Astrocyte of the cerebellum (primary cell): Measurements from ENCODE around the gene TUBGCP3.

Experiments used
- DNase-seq: peaks from one replicate; pipeline ENCODE4 v3.0.0-alpha.2; 2011; ENCODE audit warnings: low read depth
- H3K4me3 ChIP-seq: 2 replicates; pipeline ENCODE4 v1.5.1; 2011; ENCODE audit warnings: mild to moderate bottlenecking, low read depth, low read length, moderate library complexity
- CTCF ChIP-seq: IDR thresholded peaks from 2 replicates; pipeline ENCODE4 v1.5.1; 2012; ENCODE audit warnings: low read length, low read depth, moderate library complexity, mild to moderate bottlenecking; ENCODE audit errors: missing control alignments
- in situ Hi-C: cut with HindIII; loops from 2 replicates; pipeline ENCODE4 v1.10.0; 2017; ENCODE audit warnings: low sequenced_read_pairs

TUBGCP3 gene

GRCh38 chr13:112588490-112589297, 741 bp upstream of the TUBGCP3 start:
- no peak for TF ChIP-seq CTCF
- H3K4me3 ChIP-seq = peak overlapping the region; percentile 93
- in situ Hi-C loops = no loop called here
- no peak for DNase-seq

GRCh38 chr13:112587212-112587763, 665 bp downstream of the TUBGCP3 start:
- DNase-seq = peak; percentile 31
- in situ Hi-C loops = no loop called here
- peak overlapping the region; percentile 93 for H3K4me3 ChIP-seq
- TF ChIP-seq CTCF = no peak

GRCh38 chr13:112586334-112586960, 1.5 kb downstream of the TUBGCP3 start:
- H3K4me3 ChIP-seq = peak overlapping the region; percentile 93
- no peak for DNase-seq
- TF ChIP-seq CTCF = no peak
- in situ Hi-C loops = no loop called here

- H3K4me3 ChIP-seq = no peak overlapping the region
- DNase-seq = no peak
- in situ Hi-C loops = no loop called here
- no peak for TF ChIP-seq CTCF
Measured at GRCh38 chr13:112583592-112584277, 4.2 kb downstream of the TUBGCP3 start.

GRCh38 chr13:112582263-112582662, 5.7 kb downstream of the TUBGCP3 start:
- in situ Hi-C loops = no loop called here
- no peak for DNase-seq
- no peak overlapping the region for H3K4me3 ChIP-seq
- no peak for TF ChIP-seq CTCF

- in situ Hi-C loops = no loop called here
- no peak overlapping the region for H3K4me3 ChIP-seq
- no peak for DNase-seq
- TF ChIP-seq CTCF = no peak
Measured at GRCh38 chr13:112580912-112581311, 7.0 kb downstream of the TUBGCP3 start.
